Activated naive CD8-positive, alpha-beta T cell treated with anti-CD3 and anti-CD28 coated beads, Interleukin-2, amount 50 U/mL, for 16 hours (primary cell): ENCODE measurements around the gene TRIP10.

Experiments
- DNase-seq: peaks from one replicate; pipeline ENCODE4 v3.0.0-alpha.2; 2020; ENCODE audit warnings: low read depth, low spot score

The TRIP10 gene

GRCh38 chr19:6712231-6712630, 27.2 kb upstream of the TRIP10 start:
- DNase-seq: no peak

GRCh38 chr19:6712692-6713670, 26.5 kb upstream of the TRIP10 start:
- DNase-seq: no peak

GRCh38 chr19:6713773-6714692, 25.4 kb upstream of the TRIP10 start:
- no peak for DNase-seq

DNA sequence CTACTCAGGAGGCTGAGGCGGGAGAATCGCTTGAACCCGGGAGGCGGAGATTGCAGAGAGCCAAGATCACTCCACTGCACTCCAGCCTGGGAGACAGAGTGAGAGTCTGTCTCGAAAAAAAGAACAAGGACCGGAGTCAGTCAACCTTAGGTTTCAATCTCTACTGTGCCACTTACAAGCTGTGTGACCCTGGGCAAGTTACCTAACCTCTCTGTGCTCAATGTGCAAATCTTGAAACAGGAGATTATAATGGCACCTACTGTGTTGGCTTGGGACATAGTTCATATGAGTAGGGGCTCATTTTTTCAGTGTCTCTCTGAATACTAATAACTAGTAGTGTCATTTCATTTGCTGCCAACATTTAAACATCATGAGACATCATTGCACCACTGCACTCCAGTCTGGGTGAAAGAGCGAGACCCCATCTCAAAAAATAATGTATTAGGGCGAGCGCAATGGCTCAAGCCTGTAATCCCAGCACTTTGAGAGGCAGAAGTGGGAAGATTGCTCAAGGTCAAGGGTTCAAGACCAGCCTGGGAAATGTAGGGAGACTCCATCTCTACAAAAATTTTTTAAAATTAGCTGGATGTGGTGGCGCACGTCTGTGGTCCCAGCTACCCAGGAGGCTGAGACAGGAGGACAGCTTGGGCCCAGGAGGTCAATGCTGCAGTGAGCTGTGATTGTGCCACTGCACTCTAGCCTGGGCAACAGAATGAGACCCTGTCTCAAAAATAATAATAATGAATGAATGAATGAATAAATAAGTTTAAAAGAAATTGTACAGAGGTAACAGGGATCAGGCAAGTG, 24.5 kb upstream of the TRIP10 start:
- DNase-seq: no peak

- no peak for DNase-seq
Observed at GRCh38 chr19:6716610-6716970, 22.9 kb upstream of the TRIP10 start.

- DNase-seq: no peak
Observed at GRCh38 chr19:6717036-6717435, 22.4 kb upstream of the TRIP10 start.

- no peak for DNase-seq
Observed at GRCh38 chr19:6717441-6717971, 22.0 kb upstream of the TRIP10 start.

GRCh38 chr19:6718111-6718740, 21.3 kb upstream of the TRIP10 start:
- DNase-seq: no peak

GRCh38 chr19:6718741-6719539, 20.5 kb upstream of the TRIP10 start:
- DNase-seq: no peak

DNA sequence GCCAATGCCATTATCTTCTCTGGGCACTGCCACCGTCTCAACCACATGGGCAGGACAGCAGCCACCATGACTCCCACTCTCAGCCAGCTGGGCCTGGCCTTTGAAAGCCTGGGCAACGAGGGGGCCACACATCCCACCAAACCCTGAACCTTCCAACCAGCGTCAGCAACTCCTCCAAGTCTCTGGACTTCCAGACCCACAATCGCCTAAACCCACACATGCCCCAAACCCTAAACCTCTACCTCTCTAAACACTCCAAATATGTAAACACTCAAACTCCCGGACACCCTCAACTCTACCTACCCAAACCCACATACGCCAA, 20.0 kb upstream of the TRIP10 start:
- DNase-seq: no peak

GRCh38 chr19:6719992-6720368, 19.5 kb upstream of the TRIP10 start:
- DNase-seq: no peak

- no peak for DNase-seq
Observed at GRCh38 chr19:6720369-6721137, 18.9 kb upstream of the TRIP10 start, which contains the start of gene C3. Gene C3, minus strand, starts transcription at chr19:6720650. Its CDS starts 61 bp downstream, at chr19:6720589.

- DNase-seq: no peak
Observed at GRCh38 chr19:6721138-6721474, 18.4 kb upstream of the TRIP10 start.

DNA sequence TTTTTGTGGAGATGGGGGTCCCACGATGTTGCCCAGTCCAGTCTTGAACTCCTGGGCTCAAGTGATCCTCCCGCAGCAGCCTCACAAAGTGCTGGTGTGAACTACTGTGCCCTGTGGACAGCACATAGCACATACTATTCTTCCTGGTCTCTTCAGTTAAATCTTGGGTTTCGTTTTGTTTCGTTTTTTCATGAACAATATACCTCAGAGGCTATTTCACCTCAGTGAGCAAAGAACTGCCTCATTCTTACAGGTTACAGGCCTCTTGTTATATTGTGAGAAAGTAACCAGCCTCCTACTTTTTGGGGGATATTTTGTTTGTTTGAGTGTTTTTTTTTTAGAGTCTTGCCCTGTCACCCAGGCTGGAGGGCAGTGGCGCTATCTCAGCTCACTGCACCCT, 17.7 kb upstream of the TRIP10 start:
- DNase-seq: no peak

- no peak for DNase-seq
Observed at GRCh38 chr19:6723108-6723618, 16.3 kb upstream of the TRIP10 start.

- no peak for DNase-seq
Observed at GRCh38 chr19:6723738-6724137, 15.7 kb upstream of the TRIP10 start.

- no peak for DNase-seq
Observed at GRCh38 chr19:6724631-6725492, 14.6 kb upstream of the TRIP10 start.

GRCh38 chr19:6725513-6726231, 13.8 kb upstream of the TRIP10 start:
- no peak for DNase-seq
